Fibroblast of lung (primary cell): Measurements from ENCODE around the gene SLC10A1. TPM values are rescaled to one million over a fixed set of nuclear protein-coding genes. Genes with fewer than 3 reads are reported as not detected.

Experiments used
- DNase-seq, 2 donors: peaks; one replicate each; pipeline versions ENCODE4 v3.0.0 to v3.0.0-alpha.2; 2010; ENCODE audit warnings: low read depth in 2 of 2
- H2AFZ ChIP-seq: 2 replicates; pipeline ENCODE4 v1.5.1; 2012; ENCODE audit warnings: low read length, control low read depth, inconsistent platforms
- H3K27ac ChIP-seq: 2 replicates; pipeline ENCODE4 v1.5.1; 2011; ENCODE audit warnings: low read length, control low read depth; ENCODE audit not compliant: insufficient read depth
- H3K27me3 ChIP-seq: 2 replicates; pipeline ENCODE4 v1.5.1; 2011; ENCODE audit warnings: mild to moderate bottlenecking, low read length; ENCODE audit not compliant: control insufficient read depth, insufficient read depth
- H3K36me3 ChIP-seq: 2 replicates; pipeline ENCODE4 v1.5.1; 2011; ENCODE audit warnings: low read length; ENCODE audit not compliant: control insufficient read depth, insufficient read depth
- H3K4me1 ChIP-seq: 2 replicates; pipeline ENCODE4 v1.5.1; 2011; ENCODE audit warnings: low read length; ENCODE audit not compliant: control insufficient read depth, insufficient read depth; ENCODE audit errors: extremely low read depth
- H3K4me2 ChIP-seq: 2 replicates; pipeline ENCODE4 v1.5.1; 2011; ENCODE audit warnings: low read length, control low read depth; ENCODE audit not compliant: insufficient read depth; ENCODE audit errors: extremely low read depth
- H3K4me3 ChIP-seq, 4 experiments: fragments of 200-600 bp in 1 of 4; sonication (generic) in 1 of 4; replicated peaks in 1 of 4; 2 replicates each; pipeline ENCODE4 v1.5.1; 2011 to 2016; ENCODE audit warnings: low read length in 4 of 4, low read depth in 3 of 4, mild to moderate bottlenecking in 3 of 4, control low read depth in 2 of 4, inconsistent platforms in 1 of 4, mixed read lengths in 1 of 4; ENCODE audit not compliant: insufficient read depth in 1 of 4; ENCODE audit errors: control extremely low read depth in 1 of 4
- H3K79me2 ChIP-seq: 2 replicates; pipeline ENCODE4 v1.5.1; 2012; ENCODE audit warnings: mild to moderate bottlenecking, low read length, inconsistent platforms; ENCODE audit not compliant: control insufficient read depth, insufficient read depth
- H3K9ac ChIP-seq: 2 replicates; pipeline ENCODE4 v1.5.1; 2011; ENCODE audit warnings: mild to moderate bottlenecking, low read length, control low read depth; ENCODE audit not compliant: insufficient read depth
- H3K9me3 ChIP-seq: 2 replicates; pipeline ENCODE4 v1.5.1; 2012; ENCODE audit warnings: low read depth, low read length; ENCODE audit not compliant: control insufficient read depth, insufficient read depth
- H4K20me1 ChIP-seq: 2 replicates; pipeline ENCODE4 v1.5.1; 2011; ENCODE audit warnings: low read length; ENCODE audit not compliant: control insufficient read depth, insufficient read depth; ENCODE audit errors: extremely low read depth
- CTCF ChIP-seq, 2 donors: IDR thresholded peaks in 1 of 2; conservative IDR thresholded peaks in 1 of 2; 1 replicate in 1 of 2; 2 replicates in 1 of 2; pipeline ENCODE4 v1.5.1; 2011 to 2012; ENCODE audit warnings: low read length in 2 of 2, control low read depth in 1 of 2, inconsistent platforms in 1 of 2, low read depth in 1 of 2, mild to moderate bottlenecking in 1 of 2
- EZH2 ChIP-seq: IDR thresholded peaks from 2 replicates; pipeline ENCODE4 v1.5.1; 2012; ENCODE audit warnings: low read length, control low read depth, mild to moderate bottlenecking; ENCODE audit errors: missing control alignments
- polyA plus RNA-seq, 2 donors: library from polyadenylated mRNA; depleted of rRNA in 1 of 2; stranded (reverse) in 1 of 2; unstranded in 1 of 2; fragments of >200 nt; gene quantifications; 2 replicates each; pipeline ENCODE4 v1.2.1, GENCODE V29; 2011 to 2012; ENCODE audit warnings: missing spikeins in 1 of 2
- total RNA-seq: library from RNA; depleted of rRNA; stranded (reverse); fragments of >200 nt; gene quantifications from 2 replicates; pipeline ENCODE4 v1.2.1, GENCODE V29; 2014

The SLC10A1 gene
- total and polyA plus RNA-seq, 2 donors (not counting 1 experiment from before 2014, with no cell fraction given): not detected

GRCh38 chr14:69828354-69828753 lies 31.3 kb upstream of the SLC10A1 start:
- no peak overlapping the region for H2AFZ ChIP-seq
- H3K27me3 ChIP-seq: no peaks in the 10 kb centered on the region
- H3K4me2 ChIP-seq: no peak overlapping the region
- H3K9ac ChIP-seq: no peak overlapping the region
- H3K79me2 ChIP-seq: no peaks in the 10 kb centered on the region
- H3K4me3 ChIP-seq: no peak overlapping the region
- no peaks in the 10 kb centered on the region for H3K36me3 ChIP-seq
- DNase-seq: peak in 1 of 2 donors; percentile 5
- H3K4me1 ChIP-seq: no peaks in the 10 kb centered on the region
- TF ChIP-seq EZH2 (no peak), CTCF (conservative IDR thresholded peaks at IDR 0.05 in 1 of 2, IDR thresholded peaks at IDR 0.05 in 1 of 2; ENCODE audit: low read depth in 1 of 2, low read length in 2 of 2) (no peak)
- no peak overlapping the region for H3K27ac ChIP-seq
- no peaks in the 10 kb centered on the region for H4K20me1 ChIP-seq
- no peaks in the 10 kb centered on the region for H3K9me3 ChIP-seq

- Histone ChIP-seq H2AFZ (no peak overlapping the region), H4K20me1 (no peaks in the 10 kb centered on the region), H3K9me3 (no peaks in the 10 kb centered on the region), H3K36me3 (no peaks in the 10 kb centered on the region), H3K27ac (no peak overlapping the region), H3K4me3 (no peak overlapping the region), H3K4me1 (no peaks in the 10 kb centered on the region), H3K9ac (no peak overlapping the region), H3K4me2 (no peak overlapping the region), H3K27me3 (no peaks in the 10 kb centered on the region), H3K79me2 (no peaks in the 10 kb centered on the region)
- DNase-seq: no peak
- TF ChIP-seq CTCF (conservative IDR thresholded peaks at IDR 0.05 in 1 of 2, IDR thresholded peaks at IDR 0.05 in 1 of 2; ENCODE audit: low read depth in 1 of 2, low read length in 2 of 2): no peak
Measured at GRCh38 chr14:69827560-69827959, 30.5 kb upstream of the SLC10A1 start.

- Histone ChIP-seq H3K4me2 (no peak overlapping the region), H3K9me3 (no peaks in the 10 kb centered on the region), H3K4me3 (no peak overlapping the region), H3K4me1 (no peaks in the 10 kb centered on the region), H3K36me3 (no peaks in the 10 kb centered on the region), H4K20me1 (no peaks in the 10 kb centered on the region), H3K27me3 (no peaks in the 10 kb centered on the region), H2AFZ (no peak overlapping the region), H3K9ac (no peak overlapping the region), H3K27ac (no peak overlapping the region), H3K79me2 (no peaks in the 10 kb centered on the region)
- TF ChIP-seq CTCF (conservative IDR thresholded peaks at IDR 0.05 in 1 of 2, IDR thresholded peaks at IDR 0.05 in 1 of 2; ENCODE audit: low read depth in 1 of 2, low read length in 2 of 2) (no peak), EZH2 (no peak)
- no peak for DNase-seq
Measured at GRCh38 chr14:69822456-69822855, 25.4 kb upstream of the SLC10A1 start.
